ENCODE measurements around the gene LSAMP. TPM values are rescaled to one million over a fixed set of nuclear protein-coding genes. Genes with fewer than 3 reads are reported as not detected.

The LSAMP gene
- 5.0 TPM for total RNA-seq
- long read RNA-seq = 0 reads

- intact Hi-C loops (cut with DNase I) = no loop called here
- ATAC-seq = peak; percentile 53
- DNase-seq (ENCODE audit: missing footprints) = no peak
Measured at GRCh38 chr3:116445311-116445841, at the start of gene LSAMP. Gene LSAMP, minus strand, starts transcription at chr3:116445487.

- DNase-seq (ENCODE audit: missing footprints) (no peak), ATAC-seq (no peak)
- intact Hi-C loops (cut with DNase I) = no loop called here
Measured at GRCh38 chr3:116492379-116492778, 47.1 kb upstream of the LSAMP start.

- ATAC-seq (no peak), DNase-seq (ENCODE audit: missing footprints) (no peak)
- intact Hi-C loops (cut with DNase I) = no loop called here
Measured at GRCh38 chr3:116483135-116483534, 37.8 kb upstream of the LSAMP start.

GRCh38 chr3:116476691-116477090, 31.4 kb upstream of the LSAMP start:
- DNase-seq (ENCODE audit: missing footprints) (no peak), ATAC-seq (no peak)
- intact Hi-C loops (cut with DNase I) = no loop called here

- intact Hi-C loops (cut with DNase I) = no loop called here
- DNase-seq (ENCODE audit: missing footprints) = no peak
- no peak for ATAC-seq
Measured at GRCh38 chr3:116474801-116475200, 29.5 kb upstream of the LSAMP start.

- ATAC-seq = no peak
- intact Hi-C loops (cut with DNase I) = no loop called here
- DNase-seq (ENCODE audit: missing footprints) = no peak
Measured at GRCh38 chr3:116474032-116474780, 28.9 kb upstream of the LSAMP start.

GRCh38 chr3:116473602-116474001, 28.3 kb upstream of the LSAMP start:
- intact Hi-C loops (cut with DNase I) = no loop called here
- ATAC-seq (no peak), DNase-seq (ENCODE audit: missing footprints) (no peak)

- intact Hi-C loops (cut with DNase I) = no loop called here
- ATAC-seq (no peak), DNase-seq (ENCODE audit: missing footprints) (no peak)
Measured at GRCh38 chr3:116470605-116471197, 25.4 kb upstream of the LSAMP start.

- intact Hi-C loops (cut with DNase I) = no loop called here
- no peak for ATAC-seq
- no peak for DNase-seq (ENCODE audit: missing footprints)
Measured at GRCh38 chr3:116469546-116469945, 24.3 kb upstream of the LSAMP start.

GRCh38 chr3:116464276-116464798, 19.1 kb upstream of the LSAMP start:
- DNase-seq (ENCODE audit: missing footprints) (no peak), ATAC-seq (no peak)
- intact Hi-C loops (cut with DNase I) = no loop called here

GRCh38 chr3:116453666-116454346, 8.5 kb upstream of the LSAMP start:
- intact Hi-C loops (cut with DNase I) = no loop called here
- DNase-seq (ENCODE audit: missing footprints) (no peak), ATAC-seq (no peak)

- intact Hi-C loops (cut with DNase I) = no loop called here
- no peak for DNase-seq (ENCODE audit: missing footprints)
- ATAC-seq = no peak
Measured at GRCh38 chr3:116449546-116450350, 4.5 kb upstream of the LSAMP start.

GRCh38 chr3:116445990-116446389, 703 bp upstream of the LSAMP start:
- no peak for ATAC-seq
- no peak for DNase-seq (ENCODE audit: missing footprints)
- intact Hi-C loops (cut with DNase I) = no loop called here

- DNase-seq (ENCODE audit: missing footprints) (peak; percentile 68), ATAC-seq (peak; percentile 68)
- intact Hi-C loops (cut with DNase I) = no loop called here
Measured at GRCh38 chr3:116444819-116445310, 422 bp downstream of the LSAMP start.

- ATAC-seq (peak; percentile 20), DNase-seq (ENCODE audit: missing footprints) (no peak)
- intact Hi-C loops (cut with DNase I) = no loop called here
Measured at GRCh38 chr3:116444115-116444747, 1.1 kb downstream of the LSAMP start.

- intact Hi-C loops (cut with DNase I) = no loop called here
- no peak for DNase-seq (ENCODE audit: missing footprints)
- no peak for ATAC-seq
Measured at GRCh38 chr3:116443191-116443661, 2.1 kb downstream of the LSAMP start.

- no peak for DNase-seq (ENCODE audit: missing footprints)
- ATAC-seq = no peak
- intact Hi-C loops (cut with DNase I) = no loop called here
Measured at GRCh38 chr3:116442331-116443021, 2.8 kb downstream of the LSAMP start.

GRCh38 chr3:116441652-116442051, 3.6 kb downstream of the LSAMP start:
- intact Hi-C loops (cut with DNase I) = no loop called here
- ATAC-seq (no peak), DNase-seq (ENCODE audit: missing footprints) (no peak)

All from Right ventricle myocardium inferior (tissue), 1 donor.